ENCODE results near the gene TNFRSF11A.

TNFRSF11A gene

GRCh38 chr18:62402342-62402948, 77.3 kb downstream of the TNFRSF11A start:
- Histone ChIP-seq H3K4me1 (ENCODE audit: insufficient read depth, poor library complexity, severe bottlenecking) (no peaks in the 10 kb centered on the region), H3K9me3 (ENCODE audit: severe bottlenecking) (no peaks in the 10 kb centered on the region), H3K4me3 (ENCODE audit: severe bottlenecking) (no peak overlapping the region), H3K27ac (ENCODE audit: poor library complexity, severe bottlenecking) (no peak overlapping the region), H3K36me3 (ENCODE audit: low read depth) (no peaks in the 10 kb centered on the region), H3K27me3 (ENCODE audit: insufficient read depth, poor library complexity, severe bottlenecking) (no peaks in the 10 kb centered on the region)
- TF ChIP-seq, protein P1, sequence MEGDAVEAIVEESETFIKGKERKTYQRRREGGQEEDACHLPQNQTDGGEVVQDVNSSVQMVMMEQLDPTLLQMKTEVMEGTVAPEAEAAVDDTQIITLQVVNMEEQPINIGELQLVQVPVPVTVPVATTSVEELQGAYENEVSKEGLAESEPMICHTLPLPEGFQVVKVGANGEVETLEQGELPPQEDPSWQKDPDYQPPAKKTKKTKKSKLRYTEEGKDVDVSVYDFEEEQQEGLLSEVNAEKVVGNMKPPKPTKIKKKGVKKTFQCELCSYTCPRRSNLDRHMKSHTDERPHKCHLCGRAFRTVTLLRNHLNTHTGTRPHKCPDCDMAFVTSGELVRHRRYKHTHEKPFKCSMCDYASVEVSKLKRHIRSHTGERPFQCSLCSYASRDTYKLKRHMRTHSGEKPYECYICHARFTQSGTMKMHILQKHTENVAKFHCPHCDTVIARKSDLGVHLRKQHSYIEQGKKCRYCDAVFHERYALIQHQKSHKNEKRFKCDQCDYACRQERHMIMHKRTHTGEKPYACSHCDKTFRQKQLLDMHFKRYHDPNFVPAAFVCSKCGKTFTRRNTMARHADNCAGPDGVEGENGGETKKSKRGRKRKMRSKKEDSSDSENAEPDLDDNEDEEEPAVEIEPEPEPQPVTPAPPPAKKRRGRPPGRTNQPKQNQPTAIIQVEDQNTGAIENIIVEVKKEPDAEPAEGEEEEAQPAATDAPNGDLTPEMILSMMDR (IDR thresholded peaks at IDR 0.05; ENCODE audit: poor library complexity, severe bottlenecking): no peak
- no peak for ATAC-seq (ENCODE audit: low read depth)
- DNase-seq (ENCODE audit: low spot score): no peak

- no peak overlapping the region for H3K27ac ChIP-seq (ENCODE audit: poor library complexity, severe bottlenecking)
- H3K9me3 ChIP-seq (ENCODE audit: severe bottlenecking): no peaks in the 10 kb centered on the region
- no peaks in the 10 kb centered on the region for H3K4me1 ChIP-seq (ENCODE audit: insufficient read depth, poor library complexity, severe bottlenecking)
- ATAC-seq (ENCODE audit: low read depth) (no peak), DNase-seq (ENCODE audit: low spot score) (no peak)
- no peaks in the 10 kb centered on the region for H3K27me3 ChIP-seq (ENCODE audit: insufficient read depth, poor library complexity, severe bottlenecking)
- TF ChIP-seq, protein P1 (IDR thresholded peaks at IDR 0.05; ENCODE audit: poor library complexity, severe bottlenecking): no peak
- no peaks in the 10 kb centered on the region for H3K36me3 ChIP-seq (ENCODE audit: low read depth)
- no peak overlapping the region for H3K4me3 ChIP-seq (ENCODE audit: severe bottlenecking)
Measured at GRCh38 chr18:62403120-62403519, 78.0 kb downstream of the TNFRSF11A start.

DNA sequence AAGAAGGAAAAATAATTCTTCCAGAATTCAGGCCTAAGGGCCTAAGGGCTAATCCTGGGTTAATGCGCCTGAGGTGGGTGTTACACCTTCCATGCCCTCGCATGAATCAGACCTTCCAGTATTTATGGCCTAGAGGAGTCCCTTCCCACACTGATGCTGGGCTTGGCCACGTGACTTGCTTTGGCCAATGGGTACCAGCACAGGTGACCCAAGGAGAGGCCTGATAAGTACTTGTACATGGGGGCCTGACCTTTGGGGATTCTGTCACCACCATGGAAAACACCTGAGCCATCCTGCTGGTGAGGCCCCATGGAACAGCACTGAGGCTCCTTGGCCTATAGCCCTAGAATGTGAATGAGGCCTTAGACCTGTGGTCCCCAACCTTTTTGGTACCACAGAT, 79.8 kb downstream of the TNFRSF11A start:
- ATAC-seq (ENCODE audit: low read depth) (no peak), DNase-seq (ENCODE audit: low spot score) (no peak)
- Histone ChIP-seq H3K4me3 (ENCODE audit: severe bottlenecking) (no peak overlapping the region), H3K36me3 (ENCODE audit: low read depth) (no peaks in the 10 kb centered on the region), H3K27ac (ENCODE audit: poor library complexity, severe bottlenecking) (no peak overlapping the region), H3K27me3 (ENCODE audit: insufficient read depth, poor library complexity, severe bottlenecking) (no peaks in the 10 kb centered on the region), H3K4me1 (ENCODE audit: insufficient read depth, poor library complexity, severe bottlenecking) (no peaks in the 10 kb centered on the region), H3K9me3 (ENCODE audit: severe bottlenecking) (no peaks in the 10 kb centered on the region)
- TF ChIP-seq, protein P1 (IDR thresholded peaks at IDR 0.05; ENCODE audit: poor library complexity, severe bottlenecking): no peak

DNA sequence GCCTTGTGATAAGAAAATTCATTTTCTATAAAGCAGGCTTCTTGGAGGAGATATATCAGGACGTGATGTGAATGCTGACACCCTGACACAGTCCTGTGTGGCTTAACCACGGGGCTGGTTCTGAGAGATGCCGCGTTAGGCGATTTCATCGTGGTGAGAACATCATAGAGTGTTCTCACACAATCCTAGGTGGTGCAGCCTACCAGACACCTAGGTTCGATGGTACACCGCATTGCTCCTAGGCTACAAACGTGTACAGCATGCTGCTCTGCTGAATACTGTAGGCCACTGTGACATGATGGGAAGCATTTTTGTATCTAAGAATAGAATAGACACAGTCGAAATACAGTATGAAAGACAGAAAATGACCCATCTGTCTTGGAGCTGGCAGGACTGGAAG, 82.5 kb downstream of the TNFRSF11A start:
- H3K27ac ChIP-seq (ENCODE audit: poor library complexity, severe bottlenecking): no peak overlapping the region
- H3K9me3 ChIP-seq (ENCODE audit: severe bottlenecking): no peaks in the 10 kb centered on the region
- H3K27me3 ChIP-seq (ENCODE audit: insufficient read depth, poor library complexity, severe bottlenecking): no peaks in the 10 kb centered on the region
- H3K4me1 ChIP-seq (ENCODE audit: insufficient read depth, poor library complexity, severe bottlenecking): no peaks in the 10 kb centered on the region
- H3K4me3 ChIP-seq (ENCODE audit: severe bottlenecking): no peak overlapping the region
- TF ChIP-seq, protein P1 (IDR thresholded peaks at IDR 0.05; ENCODE audit: poor library complexity, severe bottlenecking): no peak
- DNase-seq (ENCODE audit: low spot score) (no peak), ATAC-seq (ENCODE audit: low read depth) (no peak)
- H3K36me3 ChIP-seq (ENCODE audit: low read depth): no peaks in the 10 kb centered on the region

DNA sequence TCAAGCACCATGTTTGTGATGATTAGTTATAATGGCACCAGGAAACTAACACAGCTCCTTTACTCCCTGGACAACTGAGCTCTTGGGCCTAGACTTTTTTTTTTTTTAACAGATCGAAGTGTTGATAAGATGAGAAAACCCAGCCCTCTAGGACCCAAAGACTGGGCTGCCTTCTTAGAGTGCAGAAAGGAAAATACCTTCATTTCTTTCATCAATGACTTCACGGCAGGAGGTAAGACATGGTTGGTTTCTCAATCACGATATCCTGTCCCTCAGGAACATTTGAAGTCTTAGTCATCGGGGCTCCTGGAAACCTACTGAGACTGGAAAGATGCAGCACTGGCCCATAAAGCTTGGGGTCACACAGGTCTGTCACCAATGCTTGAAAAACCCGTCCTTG, 84.7 kb downstream of the TNFRSF11A start:
- H3K4me3 ChIP-seq (ENCODE audit: severe bottlenecking): no peak overlapping the region
- H3K27ac ChIP-seq (ENCODE audit: poor library complexity, severe bottlenecking): no peak overlapping the region
- no peaks in the 10 kb centered on the region for H3K4me1 ChIP-seq (ENCODE audit: insufficient read depth, poor library complexity, severe bottlenecking)
- DNase-seq (ENCODE audit: low spot score) (no peak), ATAC-seq (ENCODE audit: low read depth) (no peak)
- no peaks in the 10 kb centered on the region for H3K27me3 ChIP-seq (ENCODE audit: insufficient read depth, poor library complexity, severe bottlenecking)
- no peaks in the 10 kb centered on the region for H3K36me3 ChIP-seq (ENCODE audit: low read depth)
- H3K9me3 ChIP-seq (ENCODE audit: severe bottlenecking): no peaks in the 10 kb centered on the region
- TF ChIP-seq, protein P1 (IDR thresholded peaks at IDR 0.05; ENCODE audit: poor library complexity, severe bottlenecking): no peak

Measured in RWPE2 (cell line).